HCT116 (cell line): ENCODE data around the gene PLA2G4B. TPM values are rescaled to one million over a fixed set of nuclear protein-coding genes. Genes with fewer than 3 reads are reported as not detected.

Experiments used
- ATAC-seq: fragments of 200-7000 bp; cut with Tn5 transposase; 2 replicates; pipeline ENCODE4 v1.9.1; 2020; ENCODE audit warnings: mild to moderate bottlenecking, moderate library complexity
- BruUV-seq: library from RNA; stranded (reverse); fragments of 400-500 nt; replicated peaks from 2 replicates; lab custom pipeline; 2021; lab: Mats Ljungman, UMichigan
- CTCF ChIA-PET: fragments of 300-600 bp; sonication (Branson Sonifier 250); formaldehyde crosslinking; loops from one replicate; lab custom pipeline; 2021; ENCODE audit warnings: antibody characterized with exemption; lab: Charles Lee
- POLR2A ChIA-PET: fragments of 300-600, 350-600 bp; sonication (Branson Sonifier 250); formaldehyde crosslinking; loops from one replicate; lab custom pipeline; 2021; ENCODE audit warnings: antibody characterized with exemption; lab: Charles Lee
- RAD21 ChIA-PET, 2 experiments: fragments of 300-600 bp; sonication (Branson Sonifier 250); formaldehyde crosslinking; loops; one replicate each; lab custom pipeline; 2023; ENCODE audit warnings: low total read pairs in 2 of 2; ENCODE audit not compliant: uncharacterized antibody in 2 of 2, unreplicated experiment in 2 of 2, low non-redundant PET in 1 of 2; lab: Charles Lee
- DNase-seq: peaks from one replicate; pipeline ENCODE4 v3.0.0-alpha.2; 2010; ENCODE audit warnings: low read depth, low spot score
- H2AFZ ChIP-seq: fragments of 200-600 bp; shearing (Covaris generic), sonication (generic); 2 replicates; pipeline ENCODE4 v1.6.1; 2017; ENCODE audit warnings: low read depth, mixed run types, mixed read lengths, antibody characterized with exemption, low read length; ENCODE audit not compliant: poor library complexity, severe bottlenecking
- H3K27ac ChIP-seq: 2 replicates; pipeline ENCODE4 v1.5.1; 2012; ENCODE audit warnings: low read depth, low read length
- H3K27me3 ChIP-seq: fragments of 200-600 bp; sonication (generic); 2 replicates; pipeline ENCODE4 v1.6.1; 2016; ENCODE audit warnings: mixed run types, low read length, mixed read lengths; ENCODE audit not compliant: insufficient read depth
- H3K36me3 ChIP-seq, 2 experiments: fragments of 200-500 bp in 1 of 2; fragments of 200-600 bp in 1 of 2; sonication (Bioruptor generic) in 1 of 2; sonication (generic) in 1 of 2; 2 replicates each; pipeline versions ENCODE4 v1.5.1 to v1.6.1; 2014 to 2016; ENCODE audit warnings: low read length in 2 of 2, inconsistent platforms in 1 of 2, mixed read lengths in 1 of 2, mixed run types in 1 of 2; ENCODE audit not compliant: insufficient read depth in 2 of 2, control insufficient read depth in 1 of 2
- H3K4me1 ChIP-seq, 2 experiments: fragments of 200-600 bp in 1 of 2; sonication (generic) in 1 of 2; 2 replicates each; pipeline versions ENCODE4 v1.5.1 to v1.6.1; 2012 to 2017; ENCODE audit warnings: low read length in 2 of 2, inconsistent platforms in 1 of 2, mild to moderate bottlenecking in 1 of 2, mixed read lengths in 1 of 2, mixed run types in 1 of 2, moderate library complexity in 1 of 2; ENCODE audit not compliant: insufficient read depth in 2 of 2, control insufficient read depth in 1 of 2
- H3K4me2 ChIP-seq: fragments of 200-600 bp; sonication (generic); 2 replicates; pipeline ENCODE4 v1.6.1; 2017; ENCODE audit warnings: mixed run types, low read length, mixed read lengths
- H3K4me3 ChIP-seq, 2 experiments: fragments of 200-600 bp in 1 of 2; sonication (generic) in 1 of 2; replicated peaks in 1 of 2; 2 replicates each; pipeline ENCODE4 v1.5.1; 2011 to 2016; ENCODE audit warnings: low read length in 2 of 2, control low read depth in 1 of 2, low read depth in 1 of 2, mild to moderate bottlenecking in 1 of 2, mixed read lengths in 1 of 2, mixed run types in 1 of 2
- H3K79me2 ChIP-seq: fragments of 200-600 bp; sonication (generic); 2 replicates; pipeline ENCODE4 v1.6.1; 2017; ENCODE audit warnings: mild to moderate bottlenecking, mixed run types, low read length, moderate library complexity, mixed read lengths; ENCODE audit not compliant: insufficient read depth
- H3K9ac ChIP-seq: fragments of 200-600 bp; sonication (generic); 2 replicates; pipeline ENCODE4 v1.6.1; 2016; ENCODE audit warnings: low read length, mixed read lengths
- H3K9me2 ChIP-seq: fragments of 200-600 bp; sonication (generic), shearing (Covaris generic); 2 replicates; pipeline ENCODE4 v1.6.1; 2017; ENCODE audit warnings: mixed run types, mild to moderate bottlenecking, moderate library complexity; ENCODE audit not compliant: insufficient read depth
- H3K9me3 ChIP-seq, 2 experiments: fragments of 200-500 bp in 1 of 2; fragments of 200-600 bp in 1 of 2; sonication (Bioruptor generic) in 1 of 2; sonication (generic) in 1 of 2; 2 replicates each; pipeline ENCODE4 v1.6.1; 2014 to 2017; ENCODE audit warnings: low read length in 2 of 2, mixed read lengths in 2 of 2, inconsistent platforms in 1 of 2, low read depth in 1 of 2, mild to moderate bottlenecking in 1 of 2, mixed run types in 1 of 2, moderate library complexity in 1 of 2; ENCODE audit not compliant: control insufficient read depth in 1 of 2, insufficient read depth in 1 of 2
- H4K20me1 ChIP-seq: fragments of 200-600 bp; sonication (generic), shearing (Covaris generic); 2 replicates; pipeline ENCODE4 v1.6.1; 2017; ENCODE audit warnings: mixed run types, mild to moderate bottlenecking, moderate library complexity; ENCODE audit not compliant: insufficient read depth
- CBX3 ChIP-seq: IDR thresholded peaks from 2 replicates; pipeline ENCODE4 v1.6.1; 2012; ENCODE audit warnings: low read depth
- CEBPB ChIP-seq: IDR thresholded peaks from 2 replicates; pipeline ENCODE4 v1.6.1; 2012; ENCODE audit warnings: low read depth
- ELF1 ChIP-seq: IDR thresholded peaks from 2 replicates; pipeline ENCODE4 v1.6.1; 2012; ENCODE audit warnings: low read depth, borderline replicate concordance
- EZH2 ChIP-seq: fragments of 200-600 bp; sonication (generic); IDR thresholded peaks from 2 replicates; pipeline ENCODE4 v1.6.1; 2017; ENCODE audit warnings: antibody characterized with exemption, mixed run types
- POLR2AphosphoS5 ChIP-seq: IDR thresholded peaks from 2 replicates; pipeline ENCODE4 v1.6.1; 2011; ENCODE audit warnings: mild to moderate bottlenecking, low read depth, low read length, moderate library complexity
- SIN3A ChIP-seq: IDR thresholded peaks from 2 replicates; pipeline ENCODE4 v1.6.1; 2012; ENCODE audit warnings: low read depth
- SP1 ChIP-seq: IDR thresholded peaks from 2 replicates; pipeline ENCODE4 v1.6.1; 2012; ENCODE audit warnings: low read depth
- SRF ChIP-seq: IDR thresholded peaks from 2 replicates; pipeline ENCODE4 v1.6.1; 2012; ENCODE audit warnings: low read depth
- TCF7L2 ChIP-seq: IDR thresholded peaks from 2 replicates; pipeline ENCODE4 v1.7.0; 2011; ENCODE audit warnings: borderline replicate concordance, inconsistent platforms; ENCODE audit not compliant: insufficient read depth, insufficient read length; ENCODE audit errors: extremely low read depth
- intact Hi-C: fragments of 100-400 bp; cut with micrococcal nuclease; formaldehyde crosslinking; loops from 2 replicates; pipeline ENCODE4 v1.10.0; 2022
- total RNA-seq: library from RNA; stranded (reverse); gene quantifications from one replicate; pipeline ENCODE4 v1.2.1, GENCODE V29; 2021; ENCODE audit not compliant: unreplicated experiment
- TF ChIP-seq, protein P1 (sequence below), 3 experiments: fragments of 200-600 bp in 1 of 3; sonication (generic) in 1 of 3; IDR thresholded peaks in 2 of 3; conservative IDR thresholded peaks in 1 of 3; 2 replicates each; pipeline ENCODE4 v1.5.1; 2012 to 2017; ENCODE audit warnings: low read depth in 2 of 3, low read length in 2 of 3, antibody characterized with exemption in 1 of 3, borderline replicate concordance in 1 of 3, control low read depth in 1 of 3, mild to moderate bottlenecking in 1 of 3, mixed read lengths in 1 of 3, mixed run types in 1 of 3, moderate library complexity in 1 of 3; ENCODE audit not compliant: insufficient read depth in 1 of 3

Gene PLA2G4B
- total RNA-seq, 1 experiment from 2014 or later: 4.7 TPM

DNA sequence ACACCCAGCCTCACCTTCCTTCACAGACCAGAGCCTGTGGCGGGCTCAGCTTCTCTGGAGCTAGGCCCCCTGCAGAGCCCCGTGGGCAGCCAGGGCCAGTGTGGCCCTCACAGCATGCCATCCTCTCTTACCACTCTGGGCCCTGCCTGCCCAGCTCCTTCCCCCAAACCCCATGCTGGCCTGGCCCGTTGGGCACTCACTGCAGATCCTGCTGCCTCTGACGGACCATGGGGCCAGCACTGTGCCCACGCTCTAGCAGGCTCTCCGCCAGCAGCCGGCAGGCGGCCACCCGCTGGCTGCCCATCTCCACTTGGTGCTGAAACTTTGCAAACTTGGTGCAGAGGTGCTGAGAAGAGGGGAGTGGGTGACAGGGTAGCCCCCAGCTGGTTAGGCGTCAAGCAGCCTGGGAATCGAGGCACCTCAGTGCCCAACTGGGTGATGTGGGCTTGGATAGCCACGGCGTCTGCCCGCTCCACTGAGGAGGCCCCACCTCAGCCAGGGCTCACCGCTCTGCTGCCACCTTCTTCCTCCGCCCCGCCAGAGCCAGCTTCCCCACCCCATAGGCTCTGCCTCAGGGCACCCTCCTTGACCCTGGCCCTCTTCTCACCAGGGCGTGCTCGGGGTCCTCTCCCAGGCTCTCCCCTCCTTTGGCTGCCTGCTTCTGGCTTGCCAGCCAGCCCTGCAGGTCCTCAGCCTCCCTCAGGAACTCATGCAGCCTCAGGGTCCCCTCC lies 32.7 kb downstream of the PLA2G4B start:
- DNase-seq (no peak), ATAC-seq (no peak)
- Histone ChIP-seq H3K27ac (no peak overlapping the region), H3K9ac (no peak overlapping the region), H3K79me2 (no peaks in the 10 kb centered on the region), H3K9me3 (no peaks in the 10 kb centered on the region), H3K4me1 (peaks cover 0 to 8% of the 10 kb centered on the region in 2 experiments; a peak in 2 of 4 replicates), H2AFZ (no peak overlapping the region), H3K4me3 (no peak overlapping the region), H4K20me1 (no peaks in the 10 kb centered on the region), H3K9me2 (no peaks in the 10 kb centered on the region), H3K36me3 (no peaks in the 10 kb centered on the region), H3K27me3 (no peaks in the 10 kb centered on the region), H3K4me2 (no peak overlapping the region)
- BruUV-seq: no TSS peak
- CTCF ChIA-PET: no interaction called here
- POLR2A ChIA-PET: no interaction called here
- RAD21 ChIA-PET: no interaction called here
- intact Hi-C loops: no loop called here
- TF ChIP-seq, protein P1, sequence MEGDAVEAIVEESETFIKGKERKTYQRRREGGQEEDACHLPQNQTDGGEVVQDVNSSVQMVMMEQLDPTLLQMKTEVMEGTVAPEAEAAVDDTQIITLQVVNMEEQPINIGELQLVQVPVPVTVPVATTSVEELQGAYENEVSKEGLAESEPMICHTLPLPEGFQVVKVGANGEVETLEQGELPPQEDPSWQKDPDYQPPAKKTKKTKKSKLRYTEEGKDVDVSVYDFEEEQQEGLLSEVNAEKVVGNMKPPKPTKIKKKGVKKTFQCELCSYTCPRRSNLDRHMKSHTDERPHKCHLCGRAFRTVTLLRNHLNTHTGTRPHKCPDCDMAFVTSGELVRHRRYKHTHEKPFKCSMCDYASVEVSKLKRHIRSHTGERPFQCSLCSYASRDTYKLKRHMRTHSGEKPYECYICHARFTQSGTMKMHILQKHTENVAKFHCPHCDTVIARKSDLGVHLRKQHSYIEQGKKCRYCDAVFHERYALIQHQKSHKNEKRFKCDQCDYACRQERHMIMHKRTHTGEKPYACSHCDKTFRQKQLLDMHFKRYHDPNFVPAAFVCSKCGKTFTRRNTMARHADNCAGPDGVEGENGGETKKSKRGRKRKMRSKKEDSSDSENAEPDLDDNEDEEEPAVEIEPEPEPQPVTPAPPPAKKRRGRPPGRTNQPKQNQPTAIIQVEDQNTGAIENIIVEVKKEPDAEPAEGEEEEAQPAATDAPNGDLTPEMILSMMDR (IDR thresholded peaks at IDR 0.05 in 2 of 3, conservative IDR thresholded peaks at IDR 0.05 in 1 of 3; ENCODE audit: borderline replicate concordance in 1 of 3, insufficient read depth in 1 of 3, low read depth in 2 of 3, low read length in 2 of 3): no peak
- no peak for TF ChIP-seq POLR2AphosphoS5
- no peak for TF ChIP-seq SP1
- TF ChIP-seq SIN3A: no peak
- TF ChIP-seq CEBPB: no peak
- no peak for TF ChIP-seq ELF1
- TF ChIP-seq TCF7L2: no peak
- no peak for TF ChIP-seq CBX3
- TF ChIP-seq SRF: no peak
- TF ChIP-seq EZH2: no peak
